PC-3 (cell line): ENCODE data around the gene FAM186B.

ENCODE experiments used
- CTCF ChIP-seq: fragments of 300-600 bp; sonication (generic); conservative IDR thresholded peaks from 2 replicates; pipeline ENCODE4 v1.5.1; 2017; ENCODE audit warnings: antibody characterized with exemption, low read depth, mild to moderate bottlenecking, low read length
- EZH2 ChIP-seq: fragments of 300-600 bp; sonication (generic); IDR thresholded peaks from one replicate; pipeline ENCODE4 v1.6.1; 2017; ENCODE audit warnings: antibody characterized with exemption, mild to moderate bottlenecking, low read length; ENCODE audit not compliant: unreplicated experiment
- EZH2phosphoT487 ChIP-seq: fragments of 300-600 bp; sonication (generic); IDR thresholded peaks from 2 replicates; pipeline ENCODE4 v1.6.1; 2018; ENCODE audit warnings: mild to moderate bottlenecking, antibody characterized with exemption, low read length, borderline replicate concordance

GRCh38 chr12:49567611-49568441, 37.6 kb downstream of the FAM186B start, which contains the start of gene MCRS1:
- TF ChIP-seq CTCF: no peak
- no peak for TF ChIP-seq EZH2
- TF ChIP-seq EZH2phosphoT487: no peak
